Mucosa of descending colon (tissue), 3 donors: ENCODE data around the gene SLC9A9. TPM values are rescaled to one million over a fixed set of nuclear protein-coding genes. Genes with fewer than 3 reads are reported as not detected.

Source experiments
- ATAC-seq: fragments of 200-7000 bp; cut with Tn5 transposase; one replicate; pipeline ENCODE4 v1.9.1; 2020; ENCODE audit warnings: mild to moderate bottlenecking, moderate library complexity
- DNase-seq, 3 donors: peaks; one replicate each; pipeline ENCODE4 v3.0.0-alpha.2; 2020
- H3K36me3 ChIP-seq: fragments of 200-600 bp; one replicate; pipeline ENCODE4 v1.8.0; 2021; ENCODE audit warnings: low read depth, mild to moderate bottlenecking
- H3K4me1 ChIP-seq: fragments of 200-600 bp; one replicate; pipeline ENCODE4 v1.8.0; 2021; ENCODE audit warnings: low read depth, mild to moderate bottlenecking
- H3K4me3 ChIP-seq: fragments of 200-600 bp; one replicate; pipeline ENCODE4 v1.8.0; 2021; ENCODE audit warnings: mild to moderate bottlenecking
- H3K9me3 ChIP-seq: fragments of 200-600 bp; one replicate; pipeline ENCODE4 v1.8.0; 2021; ENCODE audit warnings: mild to moderate bottlenecking
- intact Hi-C, 2 donors: fragments of 100-400 bp; cut with DNase I in 1 of 2; cut with micrococcal nuclease in 1 of 2; formaldehyde crosslinking; loops; one replicate each; pipeline versions ENCODE4 v1.11.0 to v1.11.1; 2022; cut with DNase I, micrococcal nuclease
- total RNA-seq, 3 donors: library from RNA; stranded (reverse); fragmentation: NEBNext Ultra II Directional in 2 of 3; extraction: Animal tissue kit (Norgen Biotek cat#: 25700) in 2 of 3; gene quantifications; one replicate each; pipeline versions ENCODE4 v1.2.1 to v1.2.4, GENCODE V29; 2021 to 2023
- TF ChIP-seq, protein P1 (sequence below): fragments of 200-600 bp; IDR thresholded peaks from one replicate; pipeline ENCODE4 v1.8.0; 2022; ENCODE audit warnings: antibody characterized with exemption, mild to moderate bottlenecking
- donor health status: DM: no; HTN: no; CAD: no; lungs with moderate emphysema.
- donor health status: DM: no; HTN: no; CAD: no.
- donor health status: DM: no; HTN: yes; CAD: no.

SLC9A9 gene
- total RNA-seq, 3 donors from 2014 or later: 3.2 to 18.2 (median 6.8) TPM

DNA sequence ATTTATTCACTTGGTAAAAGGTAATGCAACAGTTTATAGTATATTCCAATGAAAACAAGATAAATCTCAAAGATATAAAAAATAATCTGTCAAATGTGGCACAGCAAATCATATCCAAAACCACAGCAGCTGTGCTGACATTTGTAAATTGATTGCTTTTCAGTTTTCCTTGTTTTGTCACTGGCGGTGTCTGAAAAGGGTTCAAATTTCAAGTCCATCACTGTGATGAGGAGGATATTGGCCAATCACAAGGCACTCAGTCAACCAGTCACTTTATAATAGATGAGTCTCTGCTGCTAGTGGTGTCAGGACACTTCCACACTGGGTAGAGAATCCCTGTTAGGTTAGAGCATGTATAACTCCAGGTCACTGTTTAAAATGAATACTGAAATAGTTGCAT is 154.8 kb downstream of the SLC9A9 start:
- TF ChIP-seq, protein P1, sequence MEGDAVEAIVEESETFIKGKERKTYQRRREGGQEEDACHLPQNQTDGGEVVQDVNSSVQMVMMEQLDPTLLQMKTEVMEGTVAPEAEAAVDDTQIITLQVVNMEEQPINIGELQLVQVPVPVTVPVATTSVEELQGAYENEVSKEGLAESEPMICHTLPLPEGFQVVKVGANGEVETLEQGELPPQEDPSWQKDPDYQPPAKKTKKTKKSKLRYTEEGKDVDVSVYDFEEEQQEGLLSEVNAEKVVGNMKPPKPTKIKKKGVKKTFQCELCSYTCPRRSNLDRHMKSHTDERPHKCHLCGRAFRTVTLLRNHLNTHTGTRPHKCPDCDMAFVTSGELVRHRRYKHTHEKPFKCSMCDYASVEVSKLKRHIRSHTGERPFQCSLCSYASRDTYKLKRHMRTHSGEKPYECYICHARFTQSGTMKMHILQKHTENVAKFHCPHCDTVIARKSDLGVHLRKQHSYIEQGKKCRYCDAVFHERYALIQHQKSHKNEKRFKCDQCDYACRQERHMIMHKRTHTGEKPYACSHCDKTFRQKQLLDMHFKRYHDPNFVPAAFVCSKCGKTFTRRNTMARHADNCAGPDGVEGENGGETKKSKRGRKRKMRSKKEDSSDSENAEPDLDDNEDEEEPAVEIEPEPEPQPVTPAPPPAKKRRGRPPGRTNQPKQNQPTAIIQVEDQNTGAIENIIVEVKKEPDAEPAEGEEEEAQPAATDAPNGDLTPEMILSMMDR: no peak

DNA sequence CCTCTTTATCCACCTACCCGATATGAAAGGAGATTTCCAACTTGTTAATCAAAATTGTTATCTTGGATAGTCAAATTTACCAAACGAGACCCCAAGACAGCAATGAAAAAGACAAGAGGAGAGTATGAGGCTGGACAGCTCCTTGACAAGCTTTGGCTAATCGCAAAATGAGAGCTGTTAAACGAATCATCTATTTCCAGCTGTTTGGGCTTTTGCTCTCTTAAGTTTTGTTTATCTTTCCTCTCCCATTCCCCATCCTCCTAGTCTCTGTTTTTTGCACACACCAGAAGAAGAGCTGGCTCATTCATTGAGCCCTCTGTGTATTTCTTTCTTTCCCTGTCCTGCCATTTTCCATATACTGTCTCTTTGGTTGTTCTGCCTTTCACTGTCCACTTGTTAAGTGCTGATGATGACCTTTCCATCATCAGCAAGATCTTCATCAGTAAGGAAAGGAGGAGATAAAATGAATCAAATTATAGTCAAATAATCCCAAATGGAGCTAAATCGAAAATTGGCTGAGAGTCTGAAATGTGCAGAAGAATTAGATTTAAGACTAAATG is 161.6 kb downstream of the SLC9A9 start:
- ATAC-seq (no peak), DNase-seq (no peak)
- TF ChIP-seq, protein P1: no peak
- no peaks in the 10 kb centered on the region for H3K4me1 ChIP-seq
- H3K4me3 ChIP-seq: no peak overlapping the region
- no peaks in the 10 kb centered on the region for H3K9me3 ChIP-seq
- intact Hi-C loops: no loop called here
- H3K36me3 ChIP-seq: no peaks in the 10 kb centered on the region

More for the DNA sequence above, 154.8 kb downstream of the SLC9A9 start:
- intact Hi-C loops: no loop called here
- no peak for ATAC-seq
- Histone ChIP-seq H3K36me3 (no peaks in the 10 kb centered on the region), H3K4me1 (no peaks in the 10 kb centered on the region), H3K4me3 (no peak overlapping the region), H3K9me3 (no peaks in the 10 kb centered on the region)
- no peak for DNase-seq

DNA sequence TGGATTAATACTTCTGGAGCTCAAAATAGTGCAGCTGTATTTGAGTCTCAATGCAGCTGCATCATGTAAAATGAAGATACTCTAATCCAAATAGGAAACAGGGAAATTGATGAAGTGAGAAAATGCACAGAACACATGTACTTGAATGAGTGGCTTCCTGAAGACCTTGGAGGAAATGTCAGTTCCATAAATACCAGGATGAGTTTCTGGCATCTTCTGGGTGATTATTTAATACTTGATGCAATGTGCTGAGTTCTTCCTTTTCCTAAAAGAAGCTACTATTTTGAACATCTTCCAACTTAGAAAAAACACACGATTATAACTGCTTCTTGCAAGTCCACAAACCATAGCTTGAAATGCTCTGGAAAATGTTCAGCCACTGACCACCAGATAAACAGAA is 162.8 kb downstream of the SLC9A9 start:
- H3K4me3 ChIP-seq: no peak overlapping the region
- DNase-seq: no peak
- intact Hi-C loops: no loop called here
- no peaks in the 10 kb centered on the region for H3K9me3 ChIP-seq
- no peaks in the 10 kb centered on the region for H3K36me3 ChIP-seq
- no peak for ATAC-seq
- TF ChIP-seq, protein P1: no peak
- H3K4me1 ChIP-seq: no peaks in the 10 kb centered on the region

DNA sequence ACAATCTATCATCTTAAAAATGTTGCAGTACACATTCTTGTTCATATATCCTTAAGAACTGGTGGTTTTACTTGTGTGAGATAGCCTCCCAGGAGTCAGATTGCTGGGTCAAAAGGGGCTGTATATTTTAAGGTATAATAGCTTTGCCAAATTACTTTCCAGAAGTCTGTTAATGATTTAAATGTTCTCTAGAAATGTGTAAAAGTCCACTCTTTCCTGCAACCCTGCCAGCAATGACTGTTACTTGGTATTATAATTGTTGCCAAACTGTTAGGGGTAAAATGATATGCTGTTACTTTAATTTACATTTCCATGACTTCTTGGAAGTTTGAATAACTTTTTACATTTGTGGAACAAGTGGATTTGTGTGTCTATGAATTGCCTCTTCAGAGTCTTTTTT is 170.8 kb downstream of the SLC9A9 start:
- no peaks in the 10 kb centered on the region for H3K9me3 ChIP-seq
- no peaks in the 10 kb centered on the region for H3K36me3 ChIP-seq
- intact Hi-C loops: no loop called here
- ATAC-seq: no peak
- TF ChIP-seq, protein P1: no peak
- no peak for DNase-seq
- no peaks in the 10 kb centered on the region for H3K4me1 ChIP-seq
- H3K4me3 ChIP-seq: no peak overlapping the region

DNA sequence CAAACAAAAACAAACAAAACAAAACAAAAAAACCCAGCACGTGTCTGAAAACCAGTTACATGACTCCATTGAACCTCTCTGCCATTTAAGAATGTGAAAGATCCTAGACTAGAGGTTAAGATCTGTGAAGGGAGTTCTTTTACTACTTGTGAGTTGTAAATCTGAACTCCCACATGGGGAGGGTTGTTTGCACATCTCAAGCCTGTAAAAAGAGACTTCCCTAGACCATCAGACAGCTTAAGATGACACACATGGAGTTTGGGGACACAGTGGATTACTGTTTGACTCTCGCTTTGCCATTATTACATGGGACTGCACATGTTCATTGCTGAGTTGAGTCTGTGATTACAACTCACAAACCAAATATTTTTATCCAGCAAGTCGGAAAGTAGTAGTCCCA is 171.5 kb downstream of the SLC9A9 start:
- H3K4me3 ChIP-seq: no peak overlapping the region
- no peaks in the 10 kb centered on the region for H3K9me3 ChIP-seq
- TF ChIP-seq, protein P1: no peak
- DNase-seq (no peak), ATAC-seq (no peak)
- H3K4me1 ChIP-seq: no peaks in the 10 kb centered on the region
- H3K36me3 ChIP-seq: no peaks in the 10 kb centered on the region
- intact Hi-C loops: no loop called here

DNA sequence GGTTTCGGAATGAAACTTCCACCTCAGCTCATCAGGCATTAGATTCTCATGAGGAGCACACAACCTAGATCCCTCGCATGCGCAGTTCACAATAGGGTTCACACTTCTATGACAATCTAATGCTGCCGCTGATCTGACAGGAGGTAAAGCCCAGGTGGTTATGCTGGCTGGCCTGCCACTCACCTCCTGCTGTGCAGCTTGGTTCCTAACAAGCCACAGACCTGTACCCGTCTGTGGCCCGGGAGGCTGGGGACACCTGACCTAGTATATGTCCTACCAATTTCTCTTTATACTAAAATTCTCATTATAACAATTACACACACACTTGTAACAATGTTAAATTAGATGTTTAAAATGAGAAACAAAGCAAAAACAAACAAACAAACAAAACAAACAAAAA is 172.2 kb downstream of the SLC9A9 start:
- H3K36me3 ChIP-seq: no peaks in the 10 kb centered on the region
- no peak for ATAC-seq
- TF ChIP-seq, protein P1: no peak
- no peaks in the 10 kb centered on the region for H3K4me1 ChIP-seq
- no peaks in the 10 kb centered on the region for H3K9me3 ChIP-seq
- H3K4me3 ChIP-seq: no peak overlapping the region
- DNase-seq: no peak
- intact Hi-C loops: no loop called here
